ENCODE results near the gene KIF17. TPM values are rescaled to one million over a fixed set of nuclear protein-coding genes. Genes with fewer than 3 reads are reported as not detected.

Gene KIF17
- polyA plus RNA-seq, 1 donor from 2014 or later: 10.0 TPM

- Histone ChIP-seq H3K9ac (ENCODE audit: low read length) (no peak overlapping the region), H2AFZ (ENCODE audit: low read depth, low read length) (no peak overlapping the region), H3K27me3 (ENCODE audit: insufficient read depth, low read depth, low read length) (no peaks in the 10 kb centered on the region), H3F3A (ENCODE audit: insufficient read depth, low read length, poor library complexity, severe bottlenecking) (no peaks in the 10 kb centered on the region), H3K9me2 (ENCODE audit: insufficient read depth, low read length) (no peaks in the 10 kb centered on the region), H3K27ac (ENCODE audit: low read length) (no peak overlapping the region), H3K36me3 (ENCODE audit: insufficient read depth, low read length) (no peaks in the 10 kb centered on the region), H4K20me1 (ENCODE audit: insufficient read depth) (no peaks in the 10 kb centered on the region), H3K9me3 (ENCODE audit: low read length) (no peaks in the 10 kb centered on the region), H3K4me2 (ENCODE audit: low read length) (no peak overlapping the region), H3K4me3 (ENCODE audit: low read length) (no peak overlapping the region), H3K79me2 (replicated peaks; ENCODE audit: insufficient read depth, low read length) (no peaks in the 10 kb centered on the region)
- TF ChIP-seq SMC3 (conservative IDR thresholded peaks at IDR 0.05; ENCODE audit: poor library complexity): no peak
These were observed 19.5 kb downstream of the KIF17 start for GRCh38 chr1:20698195-20698910.

- no peaks in the 10 kb centered on the region for H3K9me3 ChIP-seq (ENCODE audit: low read length)
- no peak overlapping the region for H3K27ac ChIP-seq (ENCODE audit: low read length)
- no peaks in the 10 kb centered on the region for H3K36me3 ChIP-seq (ENCODE audit: insufficient read depth, low read length)
- H2AFZ ChIP-seq (ENCODE audit: low read depth, low read length): no peak overlapping the region
- no peak overlapping the region for H3K4me3 ChIP-seq (ENCODE audit: low read length)
- H3K4me2 ChIP-seq (ENCODE audit: low read length): no peak overlapping the region
- TF ChIP-seq CTCF (IDR thresholded peaks at IDR 0.05; ENCODE audit: poor library complexity, severe bottlenecking) (no peak), EZH2 (IDR thresholded peaks at IDR 0.05; ENCODE audit: borderline replicate concordance, insufficient read depth, low read length, poor library complexity, severe bottlenecking) (no peak), POLR2AphosphoS5 (IDR thresholded peaks at IDR 0.05) (no peak), SMC3 (conservative IDR thresholded peaks at IDR 0.05; ENCODE audit: poor library complexity) (no peak), MXI1 (conservative IDR thresholded peaks at IDR 0.05; ENCODE audit: poor library complexity, severe bottlenecking) (no peak), REST (IDR thresholded peaks at IDR 0.05; ENCODE audit: borderline replicate concordance) (no peak), TAF1 (IDR thresholded peaks at IDR 0.05; ENCODE audit: low read depth) (no peak), RAD21 (conservative IDR thresholded peaks at IDR 0.05) (no peak), EP300 (conservative IDR thresholded peaks at IDR 0.05; ENCODE audit: poor library complexity, severe bottlenecking) (no peak)
- H3K27me3 ChIP-seq (ENCODE audit: insufficient read depth, low read depth, low read length): no peaks in the 10 kb centered on the region
- H3F3A ChIP-seq (ENCODE audit: insufficient read depth, low read length, poor library complexity, severe bottlenecking): no peaks in the 10 kb centered on the region
- H3K9ac ChIP-seq (ENCODE audit: low read length): no peak overlapping the region
- no peaks in the 10 kb centered on the region for H4K20me1 ChIP-seq (ENCODE audit: insufficient read depth)
- no peaks in the 10 kb centered on the region for H3K9me2 ChIP-seq (ENCODE audit: insufficient read depth, low read length)
- no peaks in the 10 kb centered on the region for H3K79me2 ChIP-seq (replicated peaks; ENCODE audit: insufficient read depth, low read length)
These were observed 20.2 kb downstream of the KIF17 start for GRCh38 chr1:20697563-20697962.

Measured in neural cell (in vitro differentiated cells).